ENCODE data around the gene RAI14.
"Not testable (repeated sequence)": the region's sequence is repeated elsewhere in the genome, so short reads cannot be mapped to it uniquely, and the experiment has no call there.

The RAI14 gene

GRCh38 chr5:34818717-34819116 lies 162.6 kb downstream of the RAI14 start:
- no peak for DNase-seq (ENCODE audit: low read depth in 2 of 2)

- no peak for DNase-seq (ENCODE audit: low read depth in 2 of 2)
Observed at GRCh38 chr5:34820593-34820992, 164.5 kb downstream of the RAI14 start.

GRCh38 chr5:34822956-34823715 lies 167.0 kb downstream of the RAI14 start:
- no peak for DNase-seq (ENCODE audit: low read depth in 2 of 2)

- DNase-seq (ENCODE audit: low read depth in 2 of 2), result no peak
Observed at GRCh38 chr5:34826347-34826746, 170.2 kb downstream of the RAI14 start.

GRCh38 chr5:34827588-34828506 lies 171.7 kb downstream of the RAI14 start:
- DNase-seq (ENCODE audit: low read depth in 2 of 2), result no peak

DNA sequence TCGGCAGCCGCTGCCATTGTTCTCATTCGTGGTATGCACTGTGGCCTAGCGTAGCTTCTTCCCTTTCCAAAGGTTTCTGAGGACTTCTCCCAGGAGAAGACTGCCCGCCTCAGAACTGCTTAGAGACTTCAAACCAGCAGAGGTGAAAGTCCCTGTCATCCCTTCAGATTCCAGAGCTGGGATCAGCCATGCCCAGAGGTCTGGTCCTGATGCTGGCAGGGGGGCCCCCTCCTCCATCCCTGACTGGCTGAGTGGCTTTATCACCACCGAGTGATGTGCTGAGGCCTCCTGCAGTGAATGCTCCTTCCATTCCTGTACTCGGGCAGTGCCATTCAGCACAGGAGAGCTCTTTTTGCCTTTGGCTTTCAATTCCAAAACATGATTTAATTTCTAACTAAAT lies 174.7 kb downstream of the RAI14 start:
- not testable (repeated sequence) for DNase-seq (ENCODE audit: low read depth in 2 of 2)

DNA sequence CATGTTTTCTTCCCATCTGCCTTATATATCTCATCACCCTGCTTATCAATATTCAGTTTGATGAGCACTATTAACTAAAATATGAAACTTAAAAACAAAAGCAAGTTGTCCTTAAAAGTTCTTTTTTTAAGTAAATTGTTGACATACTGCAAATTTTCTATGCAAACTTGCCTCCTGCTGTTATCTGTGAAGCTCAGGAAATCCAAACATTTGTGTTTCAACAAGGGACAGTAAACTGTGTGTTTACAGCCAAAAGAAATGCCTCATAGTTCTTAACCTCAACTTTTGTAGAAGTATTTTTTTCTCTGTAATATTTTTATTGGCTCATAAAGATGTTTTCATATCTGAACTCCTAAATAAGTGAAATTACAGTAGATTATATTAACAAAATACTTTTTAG lies 175.2 kb downstream of the RAI14 start:
- no peak for DNase-seq (ENCODE audit: low read depth in 2 of 2)

- DNase-seq (ENCODE audit: low read depth in 2 of 2), result no peak
Observed at GRCh38 chr5:34832568-34832967, 176.4 kb downstream of the RAI14 start.

DNA sequence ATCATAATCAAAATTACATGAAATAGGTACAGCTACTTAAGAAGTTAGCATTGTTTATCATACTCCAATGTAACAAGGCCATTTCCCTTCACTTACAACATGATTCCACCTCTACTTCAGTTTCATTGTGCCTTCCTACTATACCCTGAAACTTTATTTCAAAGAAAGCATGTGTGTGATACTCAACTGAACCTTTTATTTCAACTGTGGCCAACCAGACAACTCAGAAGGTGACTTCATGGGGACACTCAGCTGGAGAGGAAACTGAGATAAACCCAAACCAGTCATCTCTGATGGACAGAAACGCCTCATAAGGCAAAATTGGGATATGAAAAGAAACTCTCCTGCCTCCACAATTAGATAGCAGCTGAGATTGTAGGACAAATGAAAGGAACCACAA lies 177.0 kb downstream of the RAI14 start:
- no peak for DNase-seq (ENCODE audit: low read depth in 2 of 2)

DNA sequence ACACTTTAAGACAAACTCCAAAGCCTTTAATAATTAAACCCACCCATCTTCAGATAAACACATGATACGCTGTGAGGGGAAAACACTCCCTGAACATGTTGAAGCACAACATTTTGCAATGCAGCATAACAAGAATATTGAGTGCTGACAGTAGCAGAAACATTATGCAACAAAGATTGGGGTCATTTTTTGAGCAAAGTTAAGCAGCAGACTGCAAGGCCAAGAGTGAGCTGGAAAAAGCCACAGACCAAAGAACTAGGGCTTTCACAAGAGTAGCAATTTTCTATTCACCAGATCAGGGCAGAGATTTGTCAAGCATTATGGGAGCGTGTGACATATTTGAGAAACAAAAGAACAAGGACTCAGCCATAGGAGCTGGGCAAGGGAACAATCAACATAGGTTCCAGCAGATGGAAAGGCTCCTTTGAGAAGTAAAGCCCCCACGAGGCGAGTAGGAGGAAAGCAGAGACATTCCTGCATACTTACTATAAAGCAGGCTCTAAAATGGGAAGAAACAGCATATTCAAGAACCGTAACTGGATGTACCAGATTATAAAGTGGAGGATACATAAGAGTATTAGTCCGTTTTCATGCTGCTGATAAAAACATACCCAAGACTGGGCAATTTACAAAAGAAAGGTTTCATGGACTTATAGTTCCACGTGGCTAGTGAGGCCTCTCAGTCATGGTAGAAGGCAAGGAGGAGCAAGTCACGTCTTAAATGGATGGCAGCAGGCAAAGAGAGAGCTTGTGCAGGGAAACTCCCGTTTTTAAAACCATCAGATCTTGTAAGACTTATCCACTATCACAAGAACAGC lies 178.1 kb downstream of the RAI14 start:
- no peak for DNase-seq (ENCODE audit: low read depth in 2 of 2)

DNA sequence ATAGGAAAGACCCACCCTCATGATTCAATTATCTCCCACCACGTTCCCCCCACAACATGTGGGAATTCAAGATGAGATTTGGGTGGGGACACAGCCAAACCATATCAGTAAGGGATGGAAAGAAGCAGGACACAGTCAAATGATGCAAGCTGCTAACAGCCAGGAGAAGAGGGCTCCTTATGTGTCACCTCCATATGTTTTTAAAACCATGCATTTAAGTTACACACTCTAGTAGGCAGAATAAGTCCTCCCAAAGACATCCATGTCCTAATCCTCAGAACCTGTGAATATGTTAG lies 178.6 kb downstream of the RAI14 start:
- no peak for DNase-seq (ENCODE audit: low read depth in 2 of 2)

DNA sequence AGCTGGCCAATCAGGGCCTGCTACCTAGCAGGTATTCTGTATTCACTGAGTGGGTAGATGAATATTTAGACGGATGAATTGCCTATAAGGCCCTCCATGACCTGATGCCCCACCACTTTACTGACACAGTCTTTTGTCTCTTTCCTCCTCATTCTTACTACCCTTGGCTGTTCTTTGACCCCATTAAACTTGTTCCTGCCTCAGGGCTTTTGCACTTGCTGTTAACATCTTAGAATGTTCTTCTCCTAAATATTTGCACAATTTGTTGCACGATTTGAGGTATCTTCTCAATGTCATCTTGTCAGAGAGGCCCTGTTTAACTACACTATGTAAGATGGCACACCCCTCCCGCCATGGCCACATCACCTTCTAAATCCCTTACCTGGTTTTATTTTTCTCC lies 179.5 kb downstream of the RAI14 start:
- no peak for DNase-seq (ENCODE audit: low read depth in 2 of 2)

DNA sequence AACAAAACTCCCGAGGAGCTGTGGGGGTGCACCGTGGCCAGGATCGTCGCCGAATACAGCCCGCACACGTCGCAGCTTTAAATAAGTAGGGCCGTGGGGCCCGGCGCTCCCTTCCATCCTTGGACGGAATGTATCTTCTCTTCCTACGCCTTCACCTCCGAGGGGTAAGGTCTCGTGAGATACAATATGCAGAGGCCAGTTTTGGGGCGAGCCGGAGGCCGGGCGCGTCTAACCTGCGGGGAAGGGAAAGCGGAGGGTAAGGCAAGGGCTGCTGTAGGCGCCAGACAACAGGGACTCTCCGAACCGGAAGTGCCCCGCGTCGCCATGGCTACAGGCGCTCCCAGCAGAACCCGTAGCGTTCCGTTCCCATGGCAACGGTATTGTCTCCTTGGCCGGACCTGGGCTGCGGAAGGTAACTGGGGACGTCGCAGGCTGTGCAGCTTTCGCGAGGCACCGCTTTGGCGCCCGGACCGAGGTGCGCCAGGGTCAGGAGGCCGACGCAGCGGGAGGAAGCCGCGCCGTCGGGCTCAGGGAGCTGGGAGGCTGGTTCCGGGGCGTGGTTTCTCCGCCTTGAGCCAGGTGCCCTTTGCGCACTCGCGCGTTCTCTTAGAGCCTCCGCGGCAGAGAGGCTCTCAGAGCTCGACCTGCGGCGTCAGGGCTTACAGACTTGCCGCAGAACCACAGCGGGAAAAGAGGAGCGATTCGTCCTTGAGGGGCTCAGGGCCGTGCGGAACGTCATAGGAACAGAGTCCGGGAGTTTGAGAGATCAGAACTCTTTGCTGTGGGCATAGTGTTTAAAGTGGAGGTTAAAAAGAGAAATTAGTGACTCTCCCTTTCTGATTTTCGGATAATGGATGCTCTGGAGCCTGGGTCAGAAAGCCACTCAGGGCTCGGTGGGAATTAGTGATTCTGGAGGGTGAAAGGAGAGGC lies 182.9 kb downstream of the RAI14 start, which contains the start of gene TTC23L:
TTC23L (plus strand) TSS at position 380 of the 930 bp plus-strand sequence. CDS start 1,508 bp downstream, outside the sequence.
- peak; percentile 79 to 83 for DNase-seq (ENCODE audit: low read depth in 2 of 2)

GRCh38 chr5:34841816-34842215 lies 185.7 kb downstream of the RAI14 start:
- no peak for DNase-seq (ENCODE audit: low read depth in 2 of 2)

- DNase-seq (ENCODE audit: low read depth in 2 of 2), result no peak
Observed at GRCh38 chr5:34842554-34842953, 186.4 kb downstream of the RAI14 start.

DNA sequence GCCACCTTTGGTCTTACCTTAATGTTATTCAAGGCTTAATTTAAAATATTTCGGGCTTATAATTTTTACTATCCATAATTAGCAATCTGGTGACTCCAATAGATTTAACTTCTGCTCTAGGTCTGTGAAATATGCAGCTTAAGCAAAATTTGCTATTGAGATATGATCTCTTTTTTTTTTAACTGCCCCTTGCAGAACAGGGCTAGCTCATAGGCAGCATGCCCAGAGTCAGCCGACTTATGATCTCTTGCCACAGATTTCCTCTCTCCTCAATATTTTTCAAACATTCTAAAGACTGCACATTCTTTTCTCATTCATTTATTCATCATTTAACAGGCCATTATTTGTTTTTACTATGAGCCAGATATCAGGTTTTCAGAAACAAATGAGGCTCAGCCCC lies 187.4 kb downstream of the RAI14 start:
- DNase-seq (ENCODE audit: low read depth in 2 of 2), result no peak

- no peak for DNase-seq (ENCODE audit: low read depth in 2 of 2)
Observed at GRCh38 chr5:34844106-34844505, 188.0 kb downstream of the RAI14 start.

DNA sequence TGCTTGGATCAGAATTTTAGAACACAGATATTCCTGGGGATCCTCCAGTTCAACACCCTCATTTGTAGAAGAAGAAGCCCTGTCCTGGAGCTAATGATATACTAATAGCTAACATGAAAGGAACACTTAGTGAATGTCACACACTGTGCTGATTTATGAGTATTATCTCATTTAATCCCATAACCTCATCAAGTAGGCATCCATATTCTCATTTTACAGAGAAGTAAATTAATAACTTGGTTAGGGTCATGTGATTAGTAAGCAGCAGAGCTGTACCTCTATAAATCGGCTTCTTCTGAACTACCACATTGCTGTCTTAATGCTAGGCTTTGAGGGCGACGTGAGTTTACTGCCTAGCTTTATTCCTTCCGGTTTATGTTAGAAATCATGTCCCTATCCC lies 188.9 kb downstream of the RAI14 start:
- no peak for DNase-seq (ENCODE audit: low read depth in 2 of 2)

GRCh38 chr5:34847056-34847455 lies 190.9 kb downstream of the RAI14 start:
- no peak for DNase-seq (ENCODE audit: low read depth in 2 of 2)

DNA sequence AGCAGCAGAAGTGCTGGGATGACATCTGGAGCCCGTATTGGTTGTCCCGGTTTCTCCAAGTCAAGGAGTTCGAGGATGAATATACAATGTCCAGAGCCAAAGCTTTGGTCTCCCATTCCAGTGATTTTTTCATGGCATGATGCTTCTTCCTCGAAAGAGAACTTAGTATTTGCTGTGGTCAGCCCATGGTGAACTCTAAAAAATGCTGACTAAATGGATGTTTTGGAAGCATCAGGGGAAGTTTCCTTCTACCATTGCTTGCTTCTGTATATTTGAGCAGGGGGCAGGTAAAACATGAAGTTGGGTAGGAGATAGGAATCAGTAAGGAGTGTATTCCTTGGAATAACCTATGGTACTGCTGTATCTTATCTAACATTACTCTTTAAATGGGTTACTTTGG lies 191.4 kb downstream of the RAI14 start:
- DNase-seq (ENCODE audit: low read depth in 2 of 2), result no peak

DNA sequence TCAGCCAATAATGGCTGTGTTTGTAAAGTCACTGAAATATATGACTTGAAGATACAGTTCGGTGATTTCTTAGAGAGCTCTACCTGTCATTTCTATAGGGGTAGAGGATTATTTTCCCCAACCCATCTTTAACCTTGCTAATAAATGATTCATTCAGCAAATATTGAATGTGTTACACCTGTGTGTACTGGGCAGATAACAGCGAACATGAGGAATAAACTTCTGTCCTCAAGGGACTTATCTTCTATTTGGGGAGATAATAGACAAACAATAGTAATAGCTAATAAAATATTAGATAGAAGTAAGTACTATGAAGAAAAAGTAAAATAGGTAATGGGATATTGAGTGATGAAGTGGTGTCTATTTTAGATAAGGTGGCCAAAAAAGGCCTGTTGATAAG lies 192.1 kb downstream of the RAI14 start:
- DNase-seq (ENCODE audit: low read depth in 2 of 2), result no peak
